SK-N-SH (cell line): Measurements from ENCODE around the gene TPSAB1.

ENCODE experiments used
- ELF1 ChIP-seq: IDR thresholded peaks from 2 replicates; pipeline ENCODE4 v1.4.0; 2012
- EZH2phosphoT487 ChIP-seq: fragments of 200-600 bp; sonication (generic); IDR thresholded peaks from 2 replicates; pipeline ENCODE4 v1.6.1; 2017; ENCODE audit warnings: low read depth, mixed run types, mild to moderate bottlenecking, antibody characterized with exemption, moderate library complexity, borderline replicate concordance
- MXI1 ChIP-seq: IDR thresholded peaks from 2 replicates; pipeline ENCODE4 v1.6.1; 2012; ENCODE audit warnings: mild to moderate bottlenecking, low read depth, low read length, improper control_type of control experiment
- TF ChIP-seq, protein P1 (sequence below): fragments of 200-600 bp; sonication (generic); IDR thresholded peaks from 2 replicates; pipeline ENCODE4 v1.6.1; 2017; ENCODE audit warnings: antibody characterized with exemption, mild to moderate bottlenecking, moderate library complexity
- TF ChIP-seq, protein P2 (sequence below): IDR thresholded peaks from 2 replicates; pipeline ENCODE4 v1.4.0; 2012; ENCODE audit warnings: low read depth
- TF ChIP-seq, protein P3 (sequence below): IDR thresholded peaks from 2 replicates; pipeline ENCODE4 v1.6.1; 2012; ENCODE audit warnings: mild to moderate bottlenecking, low read depth, low read length, moderate library complexity

DNA sequence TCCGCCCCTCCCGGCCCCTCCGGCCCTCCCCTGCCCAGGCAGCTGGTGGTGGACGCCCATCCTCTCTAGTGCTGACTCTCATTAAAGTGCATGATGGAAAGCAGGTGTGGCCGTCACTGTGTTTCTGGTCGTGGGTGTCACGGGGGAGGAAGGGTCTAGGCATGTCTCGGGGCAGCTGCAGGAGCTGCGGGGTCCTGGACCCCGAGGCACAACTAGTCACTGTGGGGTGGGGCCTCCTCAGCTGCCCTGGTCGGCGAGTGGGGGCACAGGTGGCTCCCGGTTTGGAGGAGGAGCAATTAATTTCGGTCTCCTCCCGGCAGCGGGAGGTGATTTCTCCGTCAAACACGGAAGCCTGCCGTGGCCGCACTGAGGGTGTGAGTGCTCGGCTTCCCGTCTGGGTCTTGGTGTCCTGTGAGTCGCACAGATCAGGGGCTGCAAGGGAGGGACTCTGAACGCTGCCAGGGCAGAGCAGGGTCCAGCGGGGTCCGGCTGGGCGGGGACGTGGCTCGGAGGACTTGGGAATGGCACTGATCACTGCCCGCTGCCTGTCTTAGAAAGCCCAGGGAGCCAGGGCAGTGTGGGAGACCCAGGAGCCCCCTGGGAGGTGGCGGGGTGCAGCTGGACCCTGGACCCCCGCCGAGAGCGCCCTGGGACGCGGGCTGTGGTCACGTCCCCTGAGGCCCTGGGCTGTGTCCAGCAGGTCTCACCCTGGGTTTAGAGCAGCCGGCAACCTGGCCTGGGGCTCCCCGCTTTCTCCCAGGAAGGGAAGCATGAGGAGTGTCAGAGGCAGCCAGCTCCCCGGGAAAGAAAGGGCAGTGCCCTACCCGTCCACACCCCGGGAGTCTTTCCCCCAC, 18.6 kb downstream of the TPSAB1 start:
- TF ChIP-seq MXI1: no peak
- TF ChIP-seq, protein P1, sequence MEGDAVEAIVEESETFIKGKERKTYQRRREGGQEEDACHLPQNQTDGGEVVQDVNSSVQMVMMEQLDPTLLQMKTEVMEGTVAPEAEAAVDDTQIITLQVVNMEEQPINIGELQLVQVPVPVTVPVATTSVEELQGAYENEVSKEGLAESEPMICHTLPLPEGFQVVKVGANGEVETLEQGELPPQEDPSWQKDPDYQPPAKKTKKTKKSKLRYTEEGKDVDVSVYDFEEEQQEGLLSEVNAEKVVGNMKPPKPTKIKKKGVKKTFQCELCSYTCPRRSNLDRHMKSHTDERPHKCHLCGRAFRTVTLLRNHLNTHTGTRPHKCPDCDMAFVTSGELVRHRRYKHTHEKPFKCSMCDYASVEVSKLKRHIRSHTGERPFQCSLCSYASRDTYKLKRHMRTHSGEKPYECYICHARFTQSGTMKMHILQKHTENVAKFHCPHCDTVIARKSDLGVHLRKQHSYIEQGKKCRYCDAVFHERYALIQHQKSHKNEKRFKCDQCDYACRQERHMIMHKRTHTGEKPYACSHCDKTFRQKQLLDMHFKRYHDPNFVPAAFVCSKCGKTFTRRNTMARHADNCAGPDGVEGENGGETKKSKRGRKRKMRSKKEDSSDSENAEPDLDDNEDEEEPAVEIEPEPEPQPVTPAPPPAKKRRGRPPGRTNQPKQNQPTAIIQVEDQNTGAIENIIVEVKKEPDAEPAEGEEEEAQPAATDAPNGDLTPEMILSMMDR: no peak
- TF ChIP-seq, protein P2, sequence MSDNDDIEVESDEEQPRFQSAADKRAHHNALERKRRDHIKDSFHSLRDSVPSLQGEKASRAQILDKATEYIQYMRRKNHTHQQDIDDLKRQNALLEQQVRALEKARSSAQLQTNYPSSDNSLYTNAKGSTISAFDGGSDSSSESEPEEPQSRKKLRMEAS: no peak
- TF ChIP-seq EZH2phosphoT487: no peak
- TF ChIP-seq, protein P3, sequence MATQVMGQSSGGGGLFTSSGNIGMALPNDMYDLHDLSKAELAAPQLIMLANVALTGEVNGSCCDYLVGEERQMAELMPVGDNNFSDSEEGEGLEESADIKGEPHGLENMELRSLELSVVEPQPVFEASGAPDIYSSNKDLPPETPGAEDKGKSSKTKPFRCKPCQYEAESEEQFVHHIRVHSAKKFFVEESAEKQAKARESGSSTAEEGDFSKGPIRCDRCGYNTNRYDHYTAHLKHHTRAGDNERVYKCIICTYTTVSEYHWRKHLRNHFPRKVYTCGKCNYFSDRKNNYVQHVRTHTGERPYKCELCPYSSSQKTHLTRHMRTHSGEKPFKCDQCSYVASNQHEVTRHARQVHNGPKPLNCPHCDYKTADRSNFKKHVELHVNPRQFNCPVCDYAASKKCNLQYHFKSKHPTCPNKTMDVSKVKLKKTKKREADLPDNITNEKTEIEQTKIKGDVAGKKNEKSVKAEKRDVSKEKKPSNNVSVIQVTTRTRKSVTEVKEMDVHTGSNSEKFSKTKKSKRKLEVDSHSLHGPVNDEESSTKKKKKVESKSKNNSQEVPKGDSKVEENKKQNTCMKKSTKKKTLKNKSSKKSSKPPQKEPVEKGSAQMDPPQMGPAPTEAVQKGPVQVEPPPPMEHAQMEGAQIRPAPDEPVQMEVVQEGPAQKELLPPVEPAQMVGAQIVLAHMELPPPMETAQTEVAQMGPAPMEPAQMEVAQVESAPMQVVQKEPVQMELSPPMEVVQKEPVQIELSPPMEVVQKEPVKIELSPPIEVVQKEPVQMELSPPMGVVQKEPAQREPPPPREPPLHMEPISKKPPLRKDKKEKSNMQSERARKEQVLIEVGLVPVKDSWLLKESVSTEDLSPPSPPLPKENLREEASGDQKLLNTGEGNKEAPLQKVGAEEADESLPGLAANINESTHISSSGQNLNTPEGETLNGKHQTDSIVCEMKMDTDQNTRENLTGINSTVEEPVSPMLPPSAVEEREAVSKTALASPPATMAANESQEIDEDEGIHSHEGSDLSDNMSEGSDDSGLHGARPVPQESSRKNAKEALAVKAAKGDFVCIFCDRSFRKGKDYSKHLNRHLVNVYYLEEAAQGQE: no peak
- no peak for TF ChIP-seq ELF1
